AG04450 (cell line): Measurements from ENCODE around the gene MYO10. TPM values are rescaled to one million over a fixed set of nuclear protein-coding genes. Genes with fewer than 3 reads are reported as not detected.
"Not testable (repeated sequence)": the region's sequence is repeated elsewhere in the genome, so short reads cannot be mapped to it uniquely, and the experiment has no call there.

Source experiments
- CTCF ChIA-PET: fragments of 300-600, 350-600 bp; formaldehyde crosslinking; extraction: SDS; loops from one replicate; lab custom pipeline; 2022; ENCODE audit warnings: antibody characterized with exemption, inconsistent platforms; lab: Charles Lee
- POLR2A ChIA-PET: fragments of 350-600 bp; formaldehyde crosslinking; extraction: SDS; loops from one replicate; lab custom pipeline; 2021; ENCODE audit warnings: antibody characterized with exemption, inconsistent platforms; lab: Yijun Ruan, JAX
- DNase-seq: peaks from one replicate; pipeline ENCODE4 v3.0.0-alpha.2; 2011; ENCODE audit warnings: low read depth, low spot score
- H3K27ac ChIP-seq: one replicate; pipeline ENCODE4 v1.5.1; 2012; ENCODE audit warnings: low read depth, low read length, control low read depth
- H3K27me3 ChIP-seq: one replicate; pipeline ENCODE4 v1.6.0; 2012; ENCODE audit warnings: low read length; ENCODE audit not compliant: control insufficient read depth, insufficient read depth
- H3K4me3 ChIP-seq: 2 replicates; pipeline ENCODE4 v1.5.1; 2011; ENCODE audit warnings: mild to moderate bottlenecking, low read depth, low read length, control low read depth
- H3K9me3 ChIP-seq: 2 replicates; pipeline ENCODE4 v1.5.1; 2012; ENCODE audit warnings: low read length; ENCODE audit not compliant: control insufficient read depth, insufficient read depth
- CTCF ChIP-seq: IDR thresholded peaks from 2 replicates; pipeline ENCODE4 v1.5.1; 2011; ENCODE audit warnings: low read depth, low read length, control low read depth, inconsistent platforms
- polyA plus RNA-seq: library from polyadenylated mRNA; depleted of rRNA; stranded (reverse); fragments of >200 nt; gene quantifications from 2 replicates; pipeline ENCODE4 v1.2.3, GENCODE V29; 2011

The MYO10 gene
- polyA plus RNA-seq, 1 experiment = 37.0 TPM

- DNase-seq = no peak
- Histone ChIP-seq H3K9me3 (no peaks in the 10 kb centered on the region), H3K4me3 (no peak overlapping the region), H3K27ac (no peak overlapping the region), H3K27me3 (no peaks in the 10 kb centered on the region)
- no peak for TF ChIP-seq CTCF
- ChIA-PET POLR2A (interaction anchor here (0.6 kb wide), 1 partner anchor 9 kb away, joined by 6 read pairs; no protein-coding TSS in a partner anchor), CTCF (interaction anchor here (0.6 to 3.4 kb wide), 3 partner anchors 68 to 431 kb away, joined by 5 to 16 read pairs (median 5); no protein-coding TSS in a partner anchor)
These were observed 176.8 kb downstream of the MYO10 start for GRCh38 chr5:16759147-16759773.

GRCh38 chr5:16757989-16758501, 178.0 kb downstream of the MYO10 start:
- ChIA-PET POLR2A (no interaction called here), CTCF (interaction anchor here (1.3 to 3.4 kb wide), 2 partner anchors 175 to 432 kb away, joined by 3 to 16 read pairs; no protein-coding TSS in a partner anchor)
- no peak for DNase-seq
- Histone ChIP-seq H3K9me3 (no peaks in the 10 kb centered on the region), H3K27ac (no peak overlapping the region), H3K27me3 (no peaks in the 10 kb centered on the region), H3K4me3 (no peak overlapping the region)
- no peak for TF ChIP-seq CTCF

GRCh38 chr5:16757577-16757976, 178.5 kb downstream of the MYO10 start:
- H3K4me3 ChIP-seq, H3K9me3 ChIP-seq, POLR2A ChIA-PET, DNase-seq, H3K27ac ChIP-seq, H3K27me3 ChIP-seq: not testable (repeated sequence)
- CTCF ChIA-PET = interaction anchor here (1.3 to 3.4 kb wide), 2 partner anchors 176 to 432 kb away, joined by 3 to 16 read pairs; no protein-coding TSS in a partner anchor

- H3K4me3 ChIP-seq = no peak overlapping the region
- no peak for TF ChIP-seq CTCF
- ChIA-PET CTCF (interaction anchor here (1.3 to 3.4 kb wide), 2 partner anchors 176 to 433 kb away, joined by 3 to 16 read pairs; no protein-coding TSS in a partner anchor), POLR2A (no interaction called here)
- no peaks in the 10 kb centered on the region for H3K9me3 ChIP-seq
- DNase-seq = no peak
- H3K27me3 ChIP-seq = no peaks in the 10 kb centered on the region
- H3K27ac ChIP-seq = no peak overlapping the region
These were observed 178.9 kb downstream of the MYO10 start for GRCh38 chr5:16757146-16757545.

GRCh38 chr5:16756692-16757091, 179.4 kb downstream of the MYO10 start:
- ChIA-PET CTCF (interaction anchor here (3.4 kb wide), 1 partner anchor 433 kb away, joined by 16 read pairs; no protein-coding TSS in a partner anchor), POLR2A (no interaction called here)
- H3K27me3 ChIP-seq = no peaks in the 10 kb centered on the region
- no peak for TF ChIP-seq CTCF
- H3K9me3 ChIP-seq = no peaks in the 10 kb centered on the region
- no peak for DNase-seq
- H3K4me3 ChIP-seq = no peak overlapping the region
- no peak overlapping the region for H3K27ac ChIP-seq
